ENCODE measurements around the gene COL15A1. TPM values are rescaled to one million over a fixed set of nuclear protein-coding genes. Genes with fewer than 3 reads are reported as not detected.

The COL15A1 gene
- total and polyA plus RNA-seq, 2 donors (not counting 1 experiment from before 2014, with no cell fraction given), result not detected

GRCh38 chr9:99058964-99059921, 115.5 kb downstream of the COL15A1 start:
- Histone ChIP-seq H3K36me3 (replicated peaks in 1 of 2; ENCODE audit: control extremely low read depth in 1 of 2, control insufficient read depth in 1 of 2, extremely low read depth in 1 of 2, insufficient read depth in 2 of 2, low read length in 1 of 2) (no peaks in the 10 kb centered on the region), H3K27me3 (replicated peaks in 1 of 4; ENCODE audit: control extremely low read depth in 1 of 4, control insufficient read depth in 3 of 4, insufficient read depth in 4 of 4, low read length in 3 of 4) (no peaks in the 10 kb centered on the region), H3K4me2 (replicated peaks; ENCODE audit: low read depth, low read length, poor library complexity, severe bottlenecking) (peak overlapping the region; percentile 77), H3K9ac (ENCODE audit: low read length) (peak overlapping the region; percentile 47), H3K79me2 (ENCODE audit: control insufficient read depth, insufficient read depth, low read length) (no peaks in the 10 kb centered on the region), H3K27ac (ENCODE audit: low read length in 2 of 2) (peak overlapping the region; percentile 75 to 90), H3K4me3 (ENCODE audit: control extremely low read depth in 1 of 5, extremely low read depth in 1 of 5, insufficient read depth in 1 of 5, low read depth in 2 of 5, low read length in 4 of 5) (peak overlapping the region in 4 of 5 experiments; percentile 3 to 55 (median 9)), H3K4me1 (ENCODE audit: control insufficient read depth in 2 of 2, insufficient read depth in 2 of 2, low read length in 2 of 2) (peaks cover 45 to 53% of the 10 kb centered on the region in 2 donors), H3K9me3 (ENCODE audit: control extremely low read depth in 1 of 3, control insufficient read depth in 2 of 3, insufficient read depth in 1 of 3, low read length in 2 of 3) (no peaks in the 10 kb centered on the region), H2AFZ (ENCODE audit: insufficient read depth, low read depth, low read length, poor library complexity, severe bottlenecking) (peak overlapping the region; percentile 9), H4K20me1 (ENCODE audit: control insufficient read depth, insufficient read depth, low read length, poor library complexity, severe bottlenecking) (no peaks in the 10 kb centered on the region)
- 21% methylated on average over 6 of the region's 8 CpGs for WGBS (ENCODE audit: insufficient coverage)
- ChIA-PET POLR2A (interaction anchor here (1.1 to 1.3 kb wide), 2 partner anchors 45 to 60 kb away, joined by 3 to 8 read pairs; partner anchors contain the start of gene TGFBR1), CTCF (interaction anchor here (1.2 to 3.7 kb wide), 5 partner anchors 12 to 82 kb away, joined by 3 to 17 read pairs (median 5); partner anchors contain the start of gene TGFBR1)
- peak; percentile 89 for ATAC-seq (ENCODE audit: low read depth)
- H3K27me3 Mint-ChIP-seq, result no peaks in the 10 kb centered on the region
- H3K9me3 Mint-ChIP-seq (ENCODE audit: insufficient read depth), result no peaks in the 10 kb centered on the region
- peak overlapping the region; percentile 74 for H3K4me3 Mint-ChIP-seq
- H3K27ac Mint-ChIP-seq, result peak overlapping the region; percentile 93
- peak; percentile 78 for DNase-seq
- intact Hi-C loops (cut with micrococcal nuclease), result loop anchor here (1.0 to 5.0 kb wide), 4 partner anchors 45 to 763 kb away; partner anchors contain the start of gene NR4A3
- TF ChIP-seq, protein P1, sequence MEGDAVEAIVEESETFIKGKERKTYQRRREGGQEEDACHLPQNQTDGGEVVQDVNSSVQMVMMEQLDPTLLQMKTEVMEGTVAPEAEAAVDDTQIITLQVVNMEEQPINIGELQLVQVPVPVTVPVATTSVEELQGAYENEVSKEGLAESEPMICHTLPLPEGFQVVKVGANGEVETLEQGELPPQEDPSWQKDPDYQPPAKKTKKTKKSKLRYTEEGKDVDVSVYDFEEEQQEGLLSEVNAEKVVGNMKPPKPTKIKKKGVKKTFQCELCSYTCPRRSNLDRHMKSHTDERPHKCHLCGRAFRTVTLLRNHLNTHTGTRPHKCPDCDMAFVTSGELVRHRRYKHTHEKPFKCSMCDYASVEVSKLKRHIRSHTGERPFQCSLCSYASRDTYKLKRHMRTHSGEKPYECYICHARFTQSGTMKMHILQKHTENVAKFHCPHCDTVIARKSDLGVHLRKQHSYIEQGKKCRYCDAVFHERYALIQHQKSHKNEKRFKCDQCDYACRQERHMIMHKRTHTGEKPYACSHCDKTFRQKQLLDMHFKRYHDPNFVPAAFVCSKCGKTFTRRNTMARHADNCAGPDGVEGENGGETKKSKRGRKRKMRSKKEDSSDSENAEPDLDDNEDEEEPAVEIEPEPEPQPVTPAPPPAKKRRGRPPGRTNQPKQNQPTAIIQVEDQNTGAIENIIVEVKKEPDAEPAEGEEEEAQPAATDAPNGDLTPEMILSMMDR (IDR thresholded peaks at IDR 0.05), result no peak
- TF ChIP-seq EZH2 (IDR thresholded peaks at IDR 0.05; ENCODE audit: borderline replicate concordance, insufficient read depth, low read depth, low read length, poor library complexity, severe bottlenecking), result no peak
- peaks cover 53% of the 10 kb centered on the region for H3K4me1 Mint-ChIP-seq
